GM18526 (cell line): ENCODE data around the gene BBLN.

Experiments used
- POLR2A ChIP-seq: IDR thresholded peaks from 3 replicates; pipeline ENCODE4 v1.6.1; 2011; ENCODE audit not compliant: insufficient read length; ENCODE audit errors: extremely low read depth

Gene BBLN

GRCh38 chr9:128152133-128153059 is 7.7 kb upstream of the BBLN start:
- TF ChIP-seq POLR2A, result no peak

- no peak for TF ChIP-seq POLR2A
Measured at GRCh38 chr9:128153060-128153946, 6.8 kb upstream of the BBLN start.

- TF ChIP-seq POLR2A, result no peak
Measured at GRCh38 chr9:128153947-128154695, 5.9 kb upstream of the BBLN start.

- TF ChIP-seq POLR2A, result no peak
Measured at GRCh38 chr9:128155736-128156500, 4.1 kb upstream of the BBLN start.

- TF ChIP-seq POLR2A, result no peak
Measured at GRCh38 chr9:128159522-128159783, 612 bp upstream of the BBLN start.

- TF ChIP-seq POLR2A, result no peak
Measured at GRCh38 chr9:128160603-128160987, 530 bp downstream of the BBLN start.

- no peak for TF ChIP-seq POLR2A
Measured at GRCh38 chr9:128161215-128161902, 1.3 kb downstream of the BBLN start.

- no peak for TF ChIP-seq POLR2A
Measured at GRCh38 chr9:128162215-128163026, 2.4 kb downstream of the BBLN start.

GRCh38 chr9:128163027-128163515 is 3.0 kb downstream of the BBLN start:
- no peak for TF ChIP-seq POLR2A

GRCh38 chr9:128163523-128164306 is 3.6 kb downstream of the BBLN start:
- no peak for TF ChIP-seq POLR2A

GRCh38 chr9:128164307-128164885 is 4.3 kb downstream of the BBLN start:
- TF ChIP-seq POLR2A, result no peak

- TF ChIP-seq POLR2A, result no peak
Measured at GRCh38 chr9:128166169-128166568, 6.1 kb downstream of the BBLN start.
